GM21515 (cell line): Measurements from ENCODE around the gene ADGRE1.

ENCODE experiments used
- ATAC-seq: cut with Tn5 transposase; IDR thresholded peaks from one replicate; pipeline ENCODE4 v1.9.1; 2021; ENCODE audit not compliant: unreplicated experiment

The ADGRE1 gene

DNA sequence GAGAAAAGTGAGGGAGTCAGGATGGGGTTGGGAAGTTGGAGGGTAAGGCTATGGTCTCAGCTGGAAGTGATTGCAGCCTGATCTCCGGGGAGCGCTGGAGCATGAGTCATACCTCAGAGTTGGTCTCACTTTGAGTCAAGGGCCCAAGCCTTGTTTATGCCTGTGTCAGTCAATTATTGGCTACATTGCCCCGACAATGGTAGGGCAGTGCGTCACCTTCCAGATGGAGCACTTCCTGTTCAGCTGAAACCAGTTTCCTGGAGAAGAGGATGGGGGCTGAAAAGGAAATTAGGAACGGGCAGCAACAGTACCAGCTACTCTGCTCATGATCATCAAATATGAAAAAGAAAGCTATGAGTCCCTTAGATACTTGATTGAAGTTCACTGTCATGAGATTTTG is 60.4 kb downstream of the ADGRE1 start:
- ATAC-seq = no peak

DNA sequence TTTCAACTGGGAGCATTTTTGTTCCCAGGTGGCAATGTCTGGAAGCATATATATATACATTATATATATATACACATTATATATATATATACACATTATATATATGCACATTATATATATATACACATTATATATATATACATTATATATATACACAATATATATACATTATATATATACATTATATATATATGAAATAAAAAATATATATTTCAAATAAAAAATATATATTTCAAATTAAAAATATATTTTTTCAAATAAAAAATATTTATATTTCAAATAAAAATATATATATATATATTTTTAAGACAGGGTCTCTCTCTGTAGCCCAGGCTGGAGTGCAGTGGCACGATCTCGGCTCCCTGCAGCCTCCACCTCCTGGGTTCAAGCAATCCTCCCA is 61.5 kb downstream of the ADGRE1 start:
- no peak for ATAC-seq

DNA sequence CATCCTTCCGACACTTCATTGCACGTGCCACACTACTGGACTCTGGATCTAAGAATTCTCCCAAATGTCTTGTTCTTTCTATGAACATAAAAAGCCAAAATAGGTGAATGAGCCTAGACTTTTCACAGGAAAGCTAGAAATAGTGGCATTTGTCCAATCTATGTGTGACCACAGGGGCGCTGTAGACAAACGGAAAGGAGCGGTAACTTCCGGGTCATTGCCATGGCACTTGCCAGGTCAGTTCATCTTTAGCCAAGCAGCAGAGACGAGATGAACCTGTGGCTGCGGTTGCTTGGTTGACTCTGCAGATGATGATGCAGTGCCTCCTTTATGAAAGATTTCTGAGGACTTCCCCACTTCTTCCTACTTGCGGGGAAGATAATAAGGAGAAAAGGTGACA is 65.6 kb downstream of the ADGRE1 start:
- no peak for ATAC-seq

- ATAC-seq = no peak
Measured at GRCh38 chr19:6955082-6955481, 67.7 kb downstream of the ADGRE1 start.

- no peak for ATAC-seq
Measured at GRCh38 chr19:6956573-6956972, 69.2 kb downstream of the ADGRE1 start.

GRCh38 chr19:6958791-6959190 is 71.4 kb downstream of the ADGRE1 start:
- no peak for ATAC-seq

DNA sequence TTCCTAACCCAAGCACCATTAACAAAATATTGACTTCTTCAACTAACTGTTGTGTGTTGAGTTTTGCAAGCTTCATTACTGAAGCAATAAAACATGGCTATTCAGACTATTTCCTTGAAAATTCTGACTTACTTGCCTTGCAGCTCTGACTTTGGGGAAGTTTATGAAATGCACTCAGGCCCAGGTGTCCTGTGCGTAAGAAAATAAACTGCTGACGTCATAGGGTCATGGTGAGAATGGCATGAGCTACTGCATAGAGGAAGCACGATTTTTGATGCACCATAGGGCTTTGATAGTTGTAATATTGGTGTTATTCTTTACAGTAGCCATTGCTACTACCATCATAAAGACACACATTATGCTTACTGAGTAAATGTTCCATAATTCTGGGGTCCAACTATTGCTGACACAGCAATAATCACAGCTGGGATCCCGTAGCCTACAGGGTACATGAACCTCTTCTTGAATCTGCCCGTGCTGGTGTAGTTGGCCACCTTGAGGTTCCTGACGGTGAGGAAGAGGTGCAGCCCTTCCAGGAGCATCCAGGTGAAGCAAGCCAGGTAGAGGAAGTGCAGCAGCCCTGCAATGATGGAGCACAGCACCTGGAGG is 76.0 kb downstream of the ADGRE1 start:
- ATAC-seq = no peak

GRCh38 chr19:6963937-6964336 is 76.6 kb downstream of the ADGRE1 start:
- ATAC-seq = no peak

- no peak for ATAC-seq
Measured at GRCh38 chr19:6967967-6968366, 80.6 kb downstream of the ADGRE1 start.

- ATAC-seq = no peak
Measured at GRCh38 chr19:6969490-6969889, 82.1 kb downstream of the ADGRE1 start.

DNA sequence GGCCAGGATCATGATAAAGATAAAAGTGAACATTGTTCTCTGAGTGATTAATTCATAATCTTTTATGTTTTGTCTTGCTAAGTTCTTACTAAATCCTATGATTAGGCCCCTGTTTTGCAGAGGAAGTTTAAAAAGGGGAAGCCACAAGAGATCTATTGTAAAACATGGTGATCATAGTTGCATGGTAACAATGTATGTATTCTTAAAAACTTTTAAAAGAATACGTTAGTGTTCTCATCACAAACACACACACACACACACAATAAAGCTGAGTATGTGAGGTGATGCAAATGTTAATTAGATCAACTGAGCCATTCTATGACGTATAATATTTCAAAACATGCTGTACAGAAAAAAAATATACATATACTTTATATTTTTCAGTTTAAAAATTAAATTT is 82.6 kb downstream of the ADGRE1 start:
- no peak for ATAC-seq

DNA sequence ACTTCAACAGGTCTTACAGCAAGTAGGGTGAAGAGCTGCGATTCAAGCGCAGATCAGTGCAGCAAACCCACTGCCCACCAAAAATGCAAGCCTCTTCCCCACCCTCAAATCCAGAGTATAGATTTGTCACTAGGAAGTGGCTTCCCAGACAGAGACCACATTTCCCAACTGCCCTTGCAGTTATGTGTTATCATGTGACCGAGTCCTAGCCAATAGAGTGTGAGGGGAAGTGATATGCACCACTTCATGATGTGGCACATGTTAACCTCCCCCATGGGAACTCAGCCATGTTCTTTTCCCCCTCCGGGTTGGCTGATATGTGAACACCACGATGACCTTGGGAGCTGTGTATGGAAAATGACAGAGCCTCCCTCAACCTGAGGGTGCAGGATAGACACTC is 83.1 kb downstream of the ADGRE1 start:
- ATAC-seq = no peak

DNA sequence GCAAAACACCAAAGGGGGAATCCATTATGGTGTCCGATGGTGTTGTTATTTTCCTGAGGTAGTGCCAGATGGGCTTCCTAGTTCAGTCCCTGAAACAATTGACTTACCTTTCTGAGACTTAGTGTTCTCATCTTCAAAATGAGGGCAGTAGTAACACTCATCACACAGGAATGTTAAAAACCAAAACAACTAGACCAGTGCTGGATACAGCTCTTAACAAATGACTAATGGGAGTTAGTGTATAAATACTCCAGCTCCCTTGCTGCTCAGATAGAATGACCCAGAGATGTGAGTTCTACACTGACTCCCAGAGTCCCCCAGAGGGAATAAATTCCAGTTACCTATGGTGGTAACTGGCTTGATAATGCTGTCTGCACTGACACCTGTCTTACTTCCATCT is 84.0 kb downstream of the ADGRE1 start:
- no peak for ATAC-seq

GRCh38 chr19:6976197-6976596 is 88.8 kb downstream of the ADGRE1 start:
- ATAC-seq = no peak

DNA sequence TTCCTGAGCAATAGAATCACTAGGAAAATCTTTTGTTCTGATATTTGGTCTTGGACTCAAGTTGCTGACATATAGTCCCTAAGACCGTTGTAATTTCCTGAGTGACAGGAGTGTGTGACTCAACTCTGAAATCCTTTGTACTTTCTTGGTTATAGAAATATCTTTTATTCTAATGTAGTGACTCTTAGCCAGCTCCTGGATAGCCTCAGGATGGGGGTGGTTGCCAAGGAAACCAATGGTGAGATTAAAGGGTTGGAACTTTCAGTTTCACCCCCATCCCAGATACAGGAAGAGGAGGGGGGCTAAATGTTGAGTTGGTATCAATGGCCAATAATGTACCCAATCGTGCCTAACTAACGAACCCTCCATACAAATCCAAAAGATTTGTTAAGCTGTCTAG is 92.0 kb downstream of the ADGRE1 start:
- no peak for ATAC-seq

GRCh38 chr19:6983448-6983847 is 96.1 kb downstream of the ADGRE1 start:
- ATAC-seq = no peak

DNA sequence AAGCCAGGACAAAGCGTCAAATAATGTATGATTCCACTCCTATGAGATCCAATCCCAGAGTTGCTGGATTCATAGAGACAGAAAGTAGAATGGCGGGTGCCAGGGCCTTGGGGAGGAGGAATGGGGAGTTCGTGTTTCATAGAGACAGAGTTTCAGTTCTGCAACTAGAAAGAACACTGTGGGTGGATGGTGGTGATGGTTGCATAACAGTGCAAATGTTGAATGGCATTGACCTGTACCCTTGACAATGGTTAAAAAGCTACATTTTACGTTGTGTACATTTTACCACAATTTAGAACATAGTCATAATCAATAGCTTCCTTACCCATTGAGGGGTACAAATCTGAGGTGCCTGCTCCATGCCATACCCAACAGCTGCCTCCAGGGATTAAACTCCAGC is 100.5 kb downstream of the ADGRE1 start:
- no peak for ATAC-seq

GRCh38 chr19:6988257-6988656 is 100.9 kb downstream of the ADGRE1 start:
- no peak for ATAC-seq
